ENCODE measurements around the gene H6PD.

The H6PD gene

GRCh38 chr1:9240914-9241820 is 6.6 kb downstream of the H6PD start:
- no peak for DNase-seq (ENCODE audit: low spot score)

- no peak for DNase-seq (ENCODE audit: low spot score)
Measured at GRCh38 chr1:9241891-9242290, 7.3 kb downstream of the H6PD start.

- DNase-seq (ENCODE audit: low spot score): no peak
Measured at GRCh38 chr1:9242338-9242969, 7.9 kb downstream of the H6PD start.

GRCh38 chr1:9243066-9243739 is 8.6 kb downstream of the H6PD start:
- no peak for DNase-seq (ENCODE audit: low spot score)

- DNase-seq (ENCODE audit: low spot score): no peak
Measured at GRCh38 chr1:9244501-9245229, 10.1 kb downstream of the H6PD start.

- no peak for DNase-seq (ENCODE audit: low spot score)
Measured at GRCh38 chr1:9245230-9245619, 10.7 kb downstream of the H6PD start.

GRCh38 chr1:9245661-9246060 is 11.1 kb downstream of the H6PD start:
- no peak for DNase-seq (ENCODE audit: low spot score)

- DNase-seq (ENCODE audit: low spot score): no peak
Measured at GRCh38 chr1:9246215-9246614, 11.6 kb downstream of the H6PD start.

- no peak for DNase-seq (ENCODE audit: low spot score)
Measured at GRCh38 chr1:9246841-9247785, 12.5 kb downstream of the H6PD start.

- DNase-seq (ENCODE audit: low spot score): no peak
Measured at GRCh38 chr1:9247894-9248293, 13.3 kb downstream of the H6PD start.

- DNase-seq (ENCODE audit: low spot score): no peak
Measured at GRCh38 chr1:9248341-9249262, 14.0 kb downstream of the H6PD start.

- no peak for DNase-seq (ENCODE audit: low spot score)
Measured at GRCh38 chr1:9249263-9249533, 14.6 kb downstream of the H6PD start.

- peak; percentile 26 for DNase-seq (ENCODE audit: low spot score)
Measured at GRCh38 chr1:9249534-9250410, 15.2 kb downstream of the H6PD start.

GRCh38 chr1:9250411-9251381 is 16.1 kb downstream of the H6PD start:
- DNase-seq (ENCODE audit: low spot score): no peak

- DNase-seq (ENCODE audit: low spot score): no peak
Measured at GRCh38 chr1:9251501-9251900, 16.9 kb downstream of the H6PD start.

- no peak for DNase-seq (ENCODE audit: low spot score)
Measured at GRCh38 chr1:9253004-9253403, 18.4 kb downstream of the H6PD start.

- DNase-seq (ENCODE audit: low spot score): no peak
Measured at GRCh38 chr1:9253453-9254105, 19.0 kb downstream of the H6PD start.

- no peak for DNase-seq (ENCODE audit: low spot score)
Measured at GRCh38 chr1:9256332-9256731, 21.8 kb downstream of the H6PD start.
